Mucosa of descending colon (tissue), 3 donors: ENCODE data around the gene TESMIN. TPM values are rescaled to one million over a fixed set of nuclear protein-coding genes. Genes with fewer than 3 reads are reported as not detected.

Experiments used
- ATAC-seq: fragments of 200-7000 bp; cut with Tn5 transposase; one replicate; pipeline ENCODE4 v1.9.1; 2020; ENCODE audit warnings: mild to moderate bottlenecking, moderate library complexity
- DNase-seq, 3 donors: peaks; one replicate each; pipeline ENCODE4 v3.0.0-alpha.2; 2020
- H3K36me3 ChIP-seq: fragments of 200-600 bp; one replicate; pipeline ENCODE4 v1.8.0; 2021; ENCODE audit warnings: low read depth, mild to moderate bottlenecking
- H3K4me1 ChIP-seq: fragments of 200-600 bp; one replicate; pipeline ENCODE4 v1.8.0; 2021; ENCODE audit warnings: low read depth, mild to moderate bottlenecking
- H3K4me3 ChIP-seq: fragments of 200-600 bp; one replicate; pipeline ENCODE4 v1.8.0; 2021; ENCODE audit warnings: mild to moderate bottlenecking
- H3K9me3 ChIP-seq: fragments of 200-600 bp; one replicate; pipeline ENCODE4 v1.8.0; 2021; ENCODE audit warnings: mild to moderate bottlenecking
- CTCF ChIP-seq: fragments of 200-600 bp; IDR thresholded peaks from one replicate; pipeline ENCODE4 v1.8.0; 2022; ENCODE audit warnings: antibody characterized with exemption, mild to moderate bottlenecking
- intact Hi-C, 2 donors: fragments of 100-400 bp; cut with DNase I in 1 of 2; cut with micrococcal nuclease in 1 of 2; formaldehyde crosslinking; loops; one replicate each; pipeline versions ENCODE4 v1.11.0 to v1.11.1; 2022; cut with DNase I, micrococcal nuclease
- total RNA-seq, 3 donors: library from RNA; stranded (reverse); fragmentation: NEBNext Ultra II Directional in 2 of 3; extraction: Animal tissue kit (Norgen Biotek cat#: 25700) in 2 of 3; gene quantifications; one replicate each; pipeline versions ENCODE4 v1.2.1 to v1.2.4, GENCODE V29; 2021 to 2023
- donor health status: DM: no; HTN: no; CAD: no; lungs with moderate emphysema.
- donor health status: DM: no; HTN: no; CAD: no.
- donor health status: DM: no; HTN: yes; CAD: no.

The TESMIN gene
- total RNA-seq, 3 donors from 2014 or later: 4.8 to 22.7 (median 16.7) TPM

- H3K4me3 ChIP-seq: no peak overlapping the region
- TF ChIP-seq CTCF: no peak
- DNase-seq: no peak
- no peak for ATAC-seq
- H3K36me3 ChIP-seq: no peaks in the 10 kb centered on the region
- intact Hi-C loops: no loop called here
- H3K9me3 ChIP-seq: no peaks in the 10 kb centered on the region
- no peaks in the 10 kb centered on the region for H3K4me1 ChIP-seq
Observed at GRCh38 chr11:68735646-68736045, 15.7 kb downstream of the TESMIN start.

GRCh38 chr11:68735125-68735524 is 16.2 kb downstream of the TESMIN start:
- Histone ChIP-seq H3K4me3 (no peak overlapping the region), H3K4me1 (no peaks in the 10 kb centered on the region), H3K36me3 (no peaks in the 10 kb centered on the region), H3K9me3 (no peaks in the 10 kb centered on the region)
- no peak for TF ChIP-seq CTCF
- no peak for DNase-seq
- intact Hi-C loops: no loop called here
- ATAC-seq: no peak

GRCh38 chr11:68734111-68734510 is 17.2 kb downstream of the TESMIN start:
- no peak for ATAC-seq
- no peak for TF ChIP-seq CTCF
- intact Hi-C loops: no loop called here
- no peaks in the 10 kb centered on the region for H3K9me3 ChIP-seq
- H3K4me1 ChIP-seq: no peaks in the 10 kb centered on the region
- no peak for DNase-seq
- H3K36me3 ChIP-seq: no peaks in the 10 kb centered on the region
- H3K4me3 ChIP-seq: no peak overlapping the region

GRCh38 chr11:68727783-68728182 is 23.5 kb downstream of the TESMIN start:
- intact Hi-C loops: no loop called here
- H3K36me3 ChIP-seq: no peaks in the 10 kb centered on the region
- no peak overlapping the region for H3K4me3 ChIP-seq
- DNase-seq: no peak
- H3K9me3 ChIP-seq: no peaks in the 10 kb centered on the region
- H3K4me1 ChIP-seq: no peaks in the 10 kb centered on the region
- ATAC-seq: no peak
- TF ChIP-seq CTCF: no peak

GRCh38 chr11:68724293-68724692 is 27.0 kb downstream of the TESMIN start:
- no peaks in the 10 kb centered on the region for H3K4me1 ChIP-seq
- DNase-seq (no peak), ATAC-seq (no peak)
- H3K4me3 ChIP-seq: no peak overlapping the region
- TF ChIP-seq CTCF: no peak
- intact Hi-C loops: no loop called here
- no peaks in the 10 kb centered on the region for H3K36me3 ChIP-seq
- no peaks in the 10 kb centered on the region for H3K9me3 ChIP-seq

GRCh38 chr11:68722143-68722542 is 29.2 kb downstream of the TESMIN start:
- H3K4me1 ChIP-seq: no peaks in the 10 kb centered on the region
- intact Hi-C loops: no loop called here
- DNase-seq: no peak
- H3K36me3 ChIP-seq: no peaks in the 10 kb centered on the region
- TF ChIP-seq CTCF: no peak
- ATAC-seq: no peak
- H3K4me3 ChIP-seq: no peak overlapping the region
- H3K9me3 ChIP-seq: no peaks in the 10 kb centered on the region
